ENCODE results near the gene C6orf120. TPM values are rescaled to one million over a fixed set of nuclear protein-coding genes. Genes with fewer than 3 reads are reported as not detected.
A peak's percentile ranks its signal among the peaks of the same experiment; 100 is the strongest.

C6orf120 gene
- total and polyA plus RNA-seq, 9 of the 15 experiments (the other 6 are each of a cell fraction or from before 2014, with no cell fraction given): 7.7 to 44.9 (median 34.8) TPM

- TF ChIP-seq, protein P1, sequence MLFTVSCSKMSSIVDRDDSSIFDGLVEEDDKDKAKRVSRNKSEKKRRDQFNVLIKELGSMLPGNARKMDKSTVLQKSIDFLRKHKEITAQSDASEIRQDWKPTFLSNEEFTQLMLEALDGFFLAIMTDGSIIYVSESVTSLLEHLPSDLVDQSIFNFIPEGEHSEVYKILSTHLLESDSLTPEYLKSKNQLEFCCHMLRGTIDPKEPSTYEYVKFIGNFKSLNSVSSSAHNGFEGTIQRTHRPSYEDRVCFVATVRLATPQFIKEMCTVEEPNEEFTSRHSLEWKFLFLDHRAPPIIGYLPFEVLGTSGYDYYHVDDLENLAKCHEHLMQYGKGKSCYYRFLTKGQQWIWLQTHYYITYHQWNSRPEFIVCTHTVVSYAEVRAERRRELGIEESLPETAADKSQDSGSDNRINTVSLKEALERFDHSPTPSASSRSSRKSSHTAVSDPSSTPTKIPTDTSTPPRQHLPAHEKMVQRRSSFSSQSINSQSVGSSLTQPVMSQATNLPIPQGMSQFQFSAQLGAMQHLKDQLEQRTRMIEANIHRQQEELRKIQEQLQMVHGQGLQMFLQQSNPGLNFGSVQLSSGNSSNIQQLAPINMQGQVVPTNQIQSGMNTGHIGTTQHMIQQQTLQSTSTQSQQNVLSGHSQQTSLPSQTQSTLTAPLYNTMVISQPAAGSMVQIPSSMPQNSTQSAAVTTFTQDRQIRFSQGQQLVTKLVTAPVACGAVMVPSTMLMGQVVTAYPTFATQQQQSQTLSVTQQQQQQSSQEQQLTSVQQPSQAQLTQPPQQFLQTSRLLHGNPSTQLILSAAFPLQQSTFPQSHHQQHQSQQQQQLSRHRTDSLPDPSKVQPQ (CRISPR knock-in tag; IDR thresholded peaks at IDR 0.05; ENCODE audit: borderline replicate concordance): no peak
- TF ChIP-seq POLR2G (IDR thresholded peaks at IDR 0.05; ENCODE audit: low read depth, low read length): peak; percentile 99
- TF ChIP-seq ATF7 (IDR thresholded peaks at IDR 0.05): peak; percentile 89
- TF ChIP-seq C11orf30 (IDR thresholded peaks at IDR 0.05; ENCODE audit: low read depth): peak; percentile 96
- no peak for TF ChIP-seq ILK (tag; IDR thresholded peaks at IDR 0.05; ENCODE audit: borderline replicate concordance, low read depth)
- TF ChIP-seq RERE (CRISPR knock-in tag; IDR thresholded peaks at IDR 0.05; ENCODE audit: borderline replicate concordance): peak; percentile 27; the same call in 1 of the 2 replicates
- no peak for TF ChIP-seq MBD1 (CRISPR knock-in tag; IDR thresholded peaks at IDR 0.05)
- no peak for TF ChIP-seq PATZ1 (CRISPR knock-in tag; IDR thresholded peaks at IDR 0.05; ENCODE audit: borderline replicate concordance)
- peak; percentile 26; the same call in 1 of the 2 replicates for TF ChIP-seq NR1H2 (CRISPR knock-in tag; IDR thresholded peaks at IDR 0.05)
- TF ChIP-seq, protein P2, sequence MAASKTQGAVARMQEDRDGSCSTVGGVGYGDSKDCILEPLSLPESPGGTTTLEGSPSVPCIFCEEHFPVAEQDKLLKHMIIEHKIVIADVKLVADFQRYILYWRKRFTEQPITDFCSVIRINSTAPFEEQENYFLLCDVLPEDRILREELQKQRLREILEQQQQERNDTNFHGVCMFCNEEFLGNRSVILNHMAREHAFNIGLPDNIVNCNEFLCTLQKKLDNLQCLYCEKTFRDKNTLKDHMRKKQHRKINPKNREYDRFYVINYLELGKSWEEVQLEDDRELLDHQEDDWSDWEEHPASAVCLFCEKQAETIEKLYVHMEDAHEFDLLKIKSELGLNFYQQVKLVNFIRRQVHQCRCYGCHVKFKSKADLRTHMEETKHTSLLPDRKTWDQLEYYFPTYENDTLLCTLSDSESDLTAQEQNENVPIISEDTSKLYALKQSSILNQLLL (CRISPR knock-in tag; IDR thresholded peaks at IDR 0.05; ENCODE audit: borderline replicate concordance): no peak
- TF ChIP-seq ZNF134 (CRISPR knock-in tag; conservative IDR thresholded peaks at IDR 0.05): no peak
Measured at GRCh38 chr6:169751242-169752073, 49.5 kb downstream of the C6orf120 start, which contains the start of the genes DYNLT2 and ERMARD (continued).

All from K562 (cell line).